HL-60 (cell line): ENCODE measurements around the gene VASH2.

Experiments
- TF ChIP-seq, protein P1 (sequence below): IDR thresholded peaks from 2 replicates; pipeline ENCODE4 v1.6.1; 2012; ENCODE audit warnings: low read depth; ENCODE audit not compliant: insufficient replicate concordance
- TF ChIP-seq, protein P2 (sequence below): IDR thresholded peaks from one replicate; pipeline ENCODE4 v1.5.1; 2011; ENCODE audit warnings: low read length, control low read depth, inconsistent platforms; ENCODE audit not compliant: insufficient read depth

DNA sequence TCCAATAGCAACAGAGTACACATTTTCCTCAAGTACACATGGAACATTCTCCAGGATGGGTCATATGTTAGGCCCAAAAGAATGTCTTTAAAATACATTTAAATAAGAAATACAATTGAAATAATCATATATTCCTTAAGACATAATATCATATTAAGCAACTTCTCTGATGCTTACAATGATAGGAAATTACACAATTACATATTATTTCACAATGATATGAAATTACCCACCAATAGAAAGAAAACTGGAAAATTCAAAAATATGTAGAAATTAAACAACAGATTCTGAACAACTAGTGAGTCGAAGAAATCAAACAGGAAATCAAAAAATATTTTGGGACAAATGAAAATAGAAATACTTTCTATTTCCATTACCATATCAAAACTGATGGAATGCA lies 46.7 kb upstream of the VASH2 start:
- TF ChIP-seq, protein P1, sequence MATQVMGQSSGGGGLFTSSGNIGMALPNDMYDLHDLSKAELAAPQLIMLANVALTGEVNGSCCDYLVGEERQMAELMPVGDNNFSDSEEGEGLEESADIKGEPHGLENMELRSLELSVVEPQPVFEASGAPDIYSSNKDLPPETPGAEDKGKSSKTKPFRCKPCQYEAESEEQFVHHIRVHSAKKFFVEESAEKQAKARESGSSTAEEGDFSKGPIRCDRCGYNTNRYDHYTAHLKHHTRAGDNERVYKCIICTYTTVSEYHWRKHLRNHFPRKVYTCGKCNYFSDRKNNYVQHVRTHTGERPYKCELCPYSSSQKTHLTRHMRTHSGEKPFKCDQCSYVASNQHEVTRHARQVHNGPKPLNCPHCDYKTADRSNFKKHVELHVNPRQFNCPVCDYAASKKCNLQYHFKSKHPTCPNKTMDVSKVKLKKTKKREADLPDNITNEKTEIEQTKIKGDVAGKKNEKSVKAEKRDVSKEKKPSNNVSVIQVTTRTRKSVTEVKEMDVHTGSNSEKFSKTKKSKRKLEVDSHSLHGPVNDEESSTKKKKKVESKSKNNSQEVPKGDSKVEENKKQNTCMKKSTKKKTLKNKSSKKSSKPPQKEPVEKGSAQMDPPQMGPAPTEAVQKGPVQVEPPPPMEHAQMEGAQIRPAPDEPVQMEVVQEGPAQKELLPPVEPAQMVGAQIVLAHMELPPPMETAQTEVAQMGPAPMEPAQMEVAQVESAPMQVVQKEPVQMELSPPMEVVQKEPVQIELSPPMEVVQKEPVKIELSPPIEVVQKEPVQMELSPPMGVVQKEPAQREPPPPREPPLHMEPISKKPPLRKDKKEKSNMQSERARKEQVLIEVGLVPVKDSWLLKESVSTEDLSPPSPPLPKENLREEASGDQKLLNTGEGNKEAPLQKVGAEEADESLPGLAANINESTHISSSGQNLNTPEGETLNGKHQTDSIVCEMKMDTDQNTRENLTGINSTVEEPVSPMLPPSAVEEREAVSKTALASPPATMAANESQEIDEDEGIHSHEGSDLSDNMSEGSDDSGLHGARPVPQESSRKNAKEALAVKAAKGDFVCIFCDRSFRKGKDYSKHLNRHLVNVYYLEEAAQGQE = no peak
- TF ChIP-seq, protein P2, sequence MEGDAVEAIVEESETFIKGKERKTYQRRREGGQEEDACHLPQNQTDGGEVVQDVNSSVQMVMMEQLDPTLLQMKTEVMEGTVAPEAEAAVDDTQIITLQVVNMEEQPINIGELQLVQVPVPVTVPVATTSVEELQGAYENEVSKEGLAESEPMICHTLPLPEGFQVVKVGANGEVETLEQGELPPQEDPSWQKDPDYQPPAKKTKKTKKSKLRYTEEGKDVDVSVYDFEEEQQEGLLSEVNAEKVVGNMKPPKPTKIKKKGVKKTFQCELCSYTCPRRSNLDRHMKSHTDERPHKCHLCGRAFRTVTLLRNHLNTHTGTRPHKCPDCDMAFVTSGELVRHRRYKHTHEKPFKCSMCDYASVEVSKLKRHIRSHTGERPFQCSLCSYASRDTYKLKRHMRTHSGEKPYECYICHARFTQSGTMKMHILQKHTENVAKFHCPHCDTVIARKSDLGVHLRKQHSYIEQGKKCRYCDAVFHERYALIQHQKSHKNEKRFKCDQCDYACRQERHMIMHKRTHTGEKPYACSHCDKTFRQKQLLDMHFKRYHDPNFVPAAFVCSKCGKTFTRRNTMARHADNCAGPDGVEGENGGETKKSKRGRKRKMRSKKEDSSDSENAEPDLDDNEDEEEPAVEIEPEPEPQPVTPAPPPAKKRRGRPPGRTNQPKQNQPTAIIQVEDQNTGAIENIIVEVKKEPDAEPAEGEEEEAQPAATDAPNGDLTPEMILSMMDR = no peak
